B cell (primary cell): Measurements from ENCODE around the gene APCS.

Source experiments
- EZH2 ChIP-seq: IDR thresholded peaks from 2 replicates; pipeline ENCODE4 v1.6.1; 2012; ENCODE audit warnings: borderline replicate concordance, low read depth, mild to moderate bottlenecking, moderate library complexity, low read length; ENCODE audit not compliant: insufficient read depth, poor library complexity, severe bottlenecking
- TF ChIP-seq, protein P1 (sequence below): fragments of 200-600 bp; IDR thresholded peaks from one replicate; pipeline ENCODE4 v1.8.0; 2022; ENCODE audit warnings: antibody characterized with exemption, mild to moderate bottlenecking

- no peak for TF ChIP-seq EZH2
- TF ChIP-seq, protein P1, sequence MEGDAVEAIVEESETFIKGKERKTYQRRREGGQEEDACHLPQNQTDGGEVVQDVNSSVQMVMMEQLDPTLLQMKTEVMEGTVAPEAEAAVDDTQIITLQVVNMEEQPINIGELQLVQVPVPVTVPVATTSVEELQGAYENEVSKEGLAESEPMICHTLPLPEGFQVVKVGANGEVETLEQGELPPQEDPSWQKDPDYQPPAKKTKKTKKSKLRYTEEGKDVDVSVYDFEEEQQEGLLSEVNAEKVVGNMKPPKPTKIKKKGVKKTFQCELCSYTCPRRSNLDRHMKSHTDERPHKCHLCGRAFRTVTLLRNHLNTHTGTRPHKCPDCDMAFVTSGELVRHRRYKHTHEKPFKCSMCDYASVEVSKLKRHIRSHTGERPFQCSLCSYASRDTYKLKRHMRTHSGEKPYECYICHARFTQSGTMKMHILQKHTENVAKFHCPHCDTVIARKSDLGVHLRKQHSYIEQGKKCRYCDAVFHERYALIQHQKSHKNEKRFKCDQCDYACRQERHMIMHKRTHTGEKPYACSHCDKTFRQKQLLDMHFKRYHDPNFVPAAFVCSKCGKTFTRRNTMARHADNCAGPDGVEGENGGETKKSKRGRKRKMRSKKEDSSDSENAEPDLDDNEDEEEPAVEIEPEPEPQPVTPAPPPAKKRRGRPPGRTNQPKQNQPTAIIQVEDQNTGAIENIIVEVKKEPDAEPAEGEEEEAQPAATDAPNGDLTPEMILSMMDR: no peak
These were observed 6.2 kb upstream of the APCS start for GRCh38 chr1:159581422-159581821.
